AG04449 (cell line): Measurements from ENCODE around the gene CDSN.

Source experiments
- CTCF ChIA-PET: fragments of 350-600 bp; formaldehyde crosslinking; extraction: SDS; loops from one replicate; lab custom pipeline; 2021; ENCODE audit warnings: antibody characterized with exemption; lab: Yijun Ruan, JAX
- POLR2A ChIA-PET: fragments of 400-600, 350-600 bp; formaldehyde crosslinking; extraction: SDS; loops from one replicate; lab custom pipeline; 2020; ENCODE audit warnings: antibody characterized with exemption, inconsistent platforms; lab: Yijun Ruan, JAX
- DNase-seq: peaks from one replicate; pipeline ENCODE4 v3.0.0-alpha.2; 2010; ENCODE audit warnings: low read depth, low spot score
- H3K4me3 ChIP-seq: 2 replicates; pipeline ENCODE4 v1.5.1; 2011; ENCODE audit warnings: low read depth, mild to moderate bottlenecking, control low read depth, low read length
- CTCF ChIP-seq: IDR thresholded peaks from one replicate; pipeline ENCODE4 v1.5.1; 2011; ENCODE audit warnings: mild to moderate bottlenecking, moderate library complexity, low read length, control low read depth, inconsistent platforms; ENCODE audit not compliant: insufficient read depth; ENCODE audit errors: missing control alignments

CDSN gene

GRCh38 chr6:31115941-31116560 lies 4.2 kb downstream of the CDSN start:
- ChIA-PET POLR2A (no interaction called here), CTCF (interaction anchor here (0.6 to 11.8 kb wide), 14 partner anchors 12 to 437 kb away, joined by 3 to 162 read pairs (median 4); partner anchors contain the start of genes TCF19 and VARS2)
- TF ChIP-seq CTCF, result no peak
- H3K4me3 ChIP-seq, result no peak overlapping the region
- no peak for DNase-seq

DNA sequence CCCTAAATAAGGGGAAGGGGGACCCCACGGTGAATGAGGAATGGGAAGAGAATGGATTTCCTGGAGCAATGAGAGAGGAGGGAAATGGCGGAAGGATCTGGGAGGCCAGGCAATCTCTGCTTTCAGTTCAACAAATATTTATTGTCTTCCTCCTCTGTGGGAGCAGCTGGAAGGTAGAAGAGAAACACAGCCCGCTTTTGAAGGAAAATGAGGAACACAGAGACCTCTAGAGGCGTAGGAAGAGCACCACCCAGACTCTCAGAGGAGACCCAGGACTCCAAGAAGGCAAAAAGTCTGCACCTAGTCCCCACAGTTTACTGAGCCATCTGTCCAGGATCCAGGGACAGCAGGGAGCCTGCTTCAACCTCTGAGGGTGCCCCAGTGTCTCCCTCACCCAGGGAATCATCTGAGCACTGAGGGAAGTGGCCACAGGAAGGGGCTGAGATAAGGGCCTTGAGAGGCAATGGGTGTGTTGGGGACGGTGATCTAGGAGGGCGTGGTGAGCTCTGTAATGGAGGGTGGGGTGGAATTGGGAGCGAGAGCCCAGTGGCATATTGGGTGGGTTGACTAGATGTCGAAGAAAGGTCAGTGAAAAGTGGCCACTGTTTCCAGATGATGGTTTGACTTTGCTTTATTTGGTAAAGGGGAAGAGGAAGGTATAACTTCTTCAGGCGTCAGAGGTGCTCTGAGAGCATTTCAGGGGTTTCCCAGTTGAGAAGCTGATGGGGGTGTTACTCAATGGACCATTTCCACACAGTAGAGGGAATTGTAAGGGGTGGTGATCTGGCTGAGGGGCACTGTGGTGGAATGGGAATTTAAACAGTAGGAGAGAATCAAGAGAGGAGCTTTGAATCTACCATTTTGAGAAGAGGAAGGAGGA lies 5.0 kb downstream of the CDSN start:
- peak overlapping the region; percentile 25 for H3K4me3 ChIP-seq
- POLR2A ChIA-PET, result interaction anchor here (0.6 to 0.8 kb wide), 2 partner anchors 61 to 715 kb away, joined by 3 read pairs; no protein-coding TSS in a partner anchor
- CTCF ChIA-PET, result interaction anchor here (0.6 to 11.8 kb wide), 17 partner anchors 13 to 436 kb away, joined by 3 to 162 read pairs (median 5); partner anchors contain the start of genes TCF19 and VARS2

GRCh38 chr6:31114541-31114878 lies 5.7 kb downstream of the CDSN start, which contains the start of gene PSORS1C1:
PSORS1C1 (plus strand) TSS chr6:31114800; CDS start chr6:31129633, 14,833 bp downstream.
- peak within 1 kb of the TSS; percentile 25 for H3K4me3 ChIP-seq
- TF ChIP-seq CTCF, result no peak
- peak; percentile 73 for DNase-seq

More for the DNA sequence above, 5.0 kb downstream of the CDSN start:
- DNase-seq, result no peak
- peak; percentile 35 for TF ChIP-seq CTCF

GRCh38 chr6:31113861-31114540 lies 6.2 kb downstream of the CDSN start:
- no peak overlapping the region for H3K4me3 ChIP-seq
- POLR2A ChIA-PET, result interaction anchor here (0.6 kb wide), 1 partner anchor 716 kb away, joined by 3 read pairs; no protein-coding TSS in a partner anchor
- CTCF ChIA-PET, result interaction anchor here (0.7 to 11.8 kb wide), 11 partner anchors 13 to 286 kb away, joined by 3 to 162 read pairs (median 8); partner anchors contain the start of gene VARS2
- peak; percentile 9 for DNase-seq
- no peak for TF ChIP-seq CTCF

More at GRCh38 chr6:31114541-31114878, 5.7 kb downstream of the CDSN start, which contains the start of gene PSORS1C1:
- ChIA-PET CTCF (interaction anchor here (1.1 to 11.8 kb wide), 11 partner anchors 14 to 288 kb away, joined by 3 to 162 read pairs (median 8); partner anchors contain the start of gene VARS2), POLR2A (interaction anchor here (0.6 kb wide), 1 partner anchor 715 kb away, joined by 3 read pairs; no protein-coding TSS in a partner anchor)

DNA sequence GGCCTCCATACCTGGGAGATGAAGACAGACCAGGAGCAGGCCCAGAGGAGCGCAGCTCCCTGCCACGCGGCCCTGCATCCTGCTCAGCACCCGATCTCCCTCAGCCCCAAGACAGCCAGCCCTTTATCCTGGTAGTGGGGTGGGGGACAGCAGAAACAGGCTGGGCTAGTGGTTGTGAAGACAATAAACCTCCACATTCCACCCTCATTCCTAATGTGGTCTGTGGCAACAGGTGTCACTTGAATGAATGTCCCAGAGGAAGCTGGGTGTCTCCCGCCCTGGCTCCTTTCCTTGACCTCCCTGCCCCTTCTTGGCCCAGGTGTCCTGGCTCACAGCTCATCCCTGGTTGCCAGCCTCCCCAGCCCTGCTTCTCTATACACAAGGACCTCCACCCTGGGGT lies 7.8 kb downstream of the CDSN start, which contains the start of gene C6orf15:
TSS of gene C6orf15 (minus strand) at position 98 of the 400 bp plus-strand sequence. CDS start at position 78, 20 bp downstream.
- no peak for TF ChIP-seq CTCF
- H3K4me3 ChIP-seq, result no peak within 1 kb of the TSS
- POLR2A ChIA-PET, result no interaction called here
- CTCF ChIA-PET, result interaction anchor here (1.4 to 11.8 kb wide), 6 partner anchors 10 to 43 kb away, joined by 3 to 162 read pairs (median 12); no protein-coding TSS in a partner anchor
- DNase-seq, result no peak
